ENCODE data around the gene TGFBR2.

DNA sequence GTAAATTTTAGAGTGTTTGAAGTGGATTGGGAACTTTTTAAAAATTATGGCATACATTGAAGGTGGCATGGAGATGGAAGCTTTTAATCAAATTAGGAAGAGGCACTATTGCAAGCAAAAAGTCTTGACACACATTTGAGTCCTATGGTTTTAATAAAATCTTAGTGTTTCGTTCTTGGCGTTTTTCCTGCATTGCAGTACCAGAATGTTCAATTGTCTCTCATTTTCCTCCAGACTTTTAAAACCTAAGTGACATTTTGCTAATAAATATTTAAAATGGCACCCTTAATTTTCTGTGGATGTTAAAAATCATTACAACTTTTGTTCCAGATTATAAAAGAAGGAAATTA, 2.2 kb downstream of the TGFBR2 start:
- TF ChIP-seq, protein P1, sequence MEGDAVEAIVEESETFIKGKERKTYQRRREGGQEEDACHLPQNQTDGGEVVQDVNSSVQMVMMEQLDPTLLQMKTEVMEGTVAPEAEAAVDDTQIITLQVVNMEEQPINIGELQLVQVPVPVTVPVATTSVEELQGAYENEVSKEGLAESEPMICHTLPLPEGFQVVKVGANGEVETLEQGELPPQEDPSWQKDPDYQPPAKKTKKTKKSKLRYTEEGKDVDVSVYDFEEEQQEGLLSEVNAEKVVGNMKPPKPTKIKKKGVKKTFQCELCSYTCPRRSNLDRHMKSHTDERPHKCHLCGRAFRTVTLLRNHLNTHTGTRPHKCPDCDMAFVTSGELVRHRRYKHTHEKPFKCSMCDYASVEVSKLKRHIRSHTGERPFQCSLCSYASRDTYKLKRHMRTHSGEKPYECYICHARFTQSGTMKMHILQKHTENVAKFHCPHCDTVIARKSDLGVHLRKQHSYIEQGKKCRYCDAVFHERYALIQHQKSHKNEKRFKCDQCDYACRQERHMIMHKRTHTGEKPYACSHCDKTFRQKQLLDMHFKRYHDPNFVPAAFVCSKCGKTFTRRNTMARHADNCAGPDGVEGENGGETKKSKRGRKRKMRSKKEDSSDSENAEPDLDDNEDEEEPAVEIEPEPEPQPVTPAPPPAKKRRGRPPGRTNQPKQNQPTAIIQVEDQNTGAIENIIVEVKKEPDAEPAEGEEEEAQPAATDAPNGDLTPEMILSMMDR (IDR thresholded peaks at IDR 0.05) = no peak
- TF ChIP-seq POLR2A (IDR thresholded peaks at IDR 0.05) (no peak), EP300 (IDR thresholded peaks at IDR 0.05) (no peak), POLR2AphosphoS5 (IDR thresholded peaks at IDR 0.05) (no peak)
